Retina (tissue), 1 donor: Measurements from ENCODE around the gene NLGN3.

Experiments
- DNase-seq: peaks from one replicate; pipeline ENCODE4 v3.0.0-alpha.2; 2016

NLGN3 gene

DNA sequence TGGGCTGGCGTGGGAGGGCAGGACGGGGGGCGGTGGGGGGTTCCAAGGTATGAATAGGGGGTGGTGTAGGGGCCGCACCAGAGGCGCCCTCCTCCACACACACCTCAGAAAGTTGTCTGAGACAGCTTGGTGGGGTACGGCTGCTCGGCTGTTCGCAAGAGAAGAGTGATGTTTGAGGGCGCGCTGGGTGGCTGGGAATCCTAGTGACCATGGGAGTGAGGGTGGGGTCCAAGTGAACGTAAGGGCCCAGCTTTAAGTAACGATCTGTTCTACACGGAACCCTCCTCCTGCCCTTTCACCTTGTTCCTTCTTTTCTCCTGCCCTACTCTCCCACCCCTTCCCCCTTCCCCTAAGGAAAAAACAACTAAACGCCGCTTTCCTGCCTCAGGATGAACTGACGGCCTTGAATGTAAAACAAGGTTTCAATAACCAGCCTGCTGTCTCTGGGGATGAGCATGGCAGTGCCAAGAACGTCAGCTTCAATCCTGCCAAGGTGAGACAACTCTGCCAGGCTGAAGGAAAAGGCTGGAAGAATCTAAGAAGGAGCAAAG, 25.6 kb upstream of the NLGN3 start:
- no peak for DNase-seq

GRCh38 chrX:71128166-71128833, 16.3 kb upstream of the NLGN3 start:
- DNase-seq: no peak

DNA sequence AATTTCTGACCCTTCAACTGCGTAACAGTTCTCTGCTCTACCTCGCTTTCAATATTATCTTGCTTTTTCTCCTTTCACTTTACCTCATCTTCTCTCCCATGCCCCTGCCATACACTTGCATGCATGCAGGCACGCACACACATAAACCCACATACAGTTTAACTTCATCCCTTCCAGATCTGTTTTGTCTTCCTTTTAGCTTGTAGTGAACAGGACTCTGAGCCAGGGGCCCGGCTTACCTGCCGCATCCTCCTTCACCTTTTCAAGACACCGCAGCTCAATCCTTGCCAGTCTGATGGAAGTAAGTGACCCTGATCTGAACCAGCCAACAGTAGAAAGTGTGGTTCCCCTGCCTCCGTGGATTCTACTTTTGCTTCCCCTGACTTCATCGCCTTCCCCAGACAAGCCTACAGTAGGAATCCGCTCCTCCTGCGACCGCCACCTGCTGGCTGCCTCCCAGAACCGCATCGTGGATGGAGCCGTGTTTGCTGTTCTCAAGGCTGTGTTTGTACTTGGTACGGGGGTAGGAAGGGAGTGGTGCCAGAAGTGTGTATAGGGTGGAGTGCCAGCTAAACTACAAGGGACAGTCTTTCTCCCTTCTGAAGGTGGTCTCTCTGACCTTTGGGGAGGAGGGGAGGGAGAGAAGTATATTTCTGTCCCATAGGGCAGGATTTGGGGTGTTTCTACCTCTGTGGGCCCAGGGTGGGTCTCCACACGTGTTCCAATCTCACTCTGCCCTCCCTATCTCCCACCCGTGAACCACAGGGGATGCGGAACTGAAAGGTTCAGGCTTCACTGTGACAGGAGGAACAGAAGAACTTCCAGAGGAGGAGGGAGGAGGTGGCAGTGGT, 15.5 kb upstream of the NLGN3 start:
- DNase-seq: peak; percentile 60

GRCh38 chrX:71131510-71131909, 13.1 kb upstream of the NLGN3 start:
- DNase-seq: no peak

GRCh38 chrX:71140440-71140839, 4.2 kb upstream of the NLGN3 start:
- DNase-seq: no peak

DNA sequence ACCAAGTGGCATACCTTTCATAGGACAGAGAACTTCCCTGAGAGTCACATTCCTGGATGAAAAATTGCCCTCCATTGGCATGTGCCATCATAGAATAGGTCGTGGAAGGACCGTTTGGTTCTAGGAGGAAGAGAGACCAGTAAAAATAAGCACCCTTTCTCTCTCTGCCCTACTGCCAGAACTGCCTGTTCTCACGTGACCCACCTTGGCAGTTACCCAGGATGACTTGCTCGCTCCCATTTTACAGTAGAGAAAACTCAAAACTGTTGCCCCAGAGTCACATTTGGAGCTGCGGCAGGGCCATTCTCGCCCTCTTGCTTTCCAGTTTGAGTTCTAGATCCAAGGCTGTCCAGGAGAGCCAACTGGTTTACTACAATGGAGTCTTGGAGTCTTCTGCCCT, 1.1 kb upstream of the NLGN3 start:
- DNase-seq: no peak

DNA sequence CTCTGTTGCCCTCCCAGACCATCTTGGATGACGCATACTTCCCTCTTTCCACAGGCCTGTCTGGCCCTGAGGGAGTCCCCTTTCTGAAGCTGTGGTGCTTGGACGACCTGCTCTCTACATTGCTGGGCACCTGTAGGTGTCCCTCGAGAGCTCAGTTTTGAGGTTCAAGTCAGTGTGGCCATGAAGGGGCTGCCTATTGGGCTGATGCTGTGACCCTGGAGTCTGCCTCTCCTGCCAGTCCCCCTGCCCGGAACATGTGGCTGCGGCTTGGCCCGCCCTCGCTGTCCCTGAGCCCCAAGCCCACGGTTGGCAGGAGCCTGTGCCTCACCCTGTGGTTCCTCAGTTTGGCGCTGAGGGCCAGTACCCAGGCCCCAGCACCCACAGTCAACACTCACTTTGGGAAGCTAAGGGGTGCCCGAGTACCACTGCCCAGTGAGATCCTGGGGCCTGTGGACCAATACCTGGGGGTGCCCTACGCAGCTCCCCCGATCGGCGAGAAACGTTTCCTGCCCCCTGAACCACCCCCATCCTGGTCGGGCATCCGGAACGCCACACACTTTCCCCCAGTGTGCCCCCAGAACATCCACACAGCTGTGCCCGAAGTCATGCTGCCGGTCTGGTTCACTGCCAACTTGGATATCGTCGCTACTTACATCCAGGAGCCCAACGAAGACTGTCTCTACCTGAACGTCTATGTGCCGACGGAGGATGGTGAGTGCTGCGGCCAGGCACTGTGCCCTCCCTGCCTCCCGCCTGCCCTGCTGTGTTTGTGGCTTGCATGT, 3.0 kb downstream of the NLGN3 start:
- DNase-seq: no peak

GRCh38 chrX:71148278-71148663, 3.6 kb downstream of the NLGN3 start:
- no peak for DNase-seq

- DNase-seq: no peak
Measured at GRCh38 chrX:71151366-71151765, 6.7 kb downstream of the NLGN3 start.

GRCh38 chrX:71154196-71154595, 9.6 kb downstream of the NLGN3 start:
- DNase-seq: no peak

DNA sequence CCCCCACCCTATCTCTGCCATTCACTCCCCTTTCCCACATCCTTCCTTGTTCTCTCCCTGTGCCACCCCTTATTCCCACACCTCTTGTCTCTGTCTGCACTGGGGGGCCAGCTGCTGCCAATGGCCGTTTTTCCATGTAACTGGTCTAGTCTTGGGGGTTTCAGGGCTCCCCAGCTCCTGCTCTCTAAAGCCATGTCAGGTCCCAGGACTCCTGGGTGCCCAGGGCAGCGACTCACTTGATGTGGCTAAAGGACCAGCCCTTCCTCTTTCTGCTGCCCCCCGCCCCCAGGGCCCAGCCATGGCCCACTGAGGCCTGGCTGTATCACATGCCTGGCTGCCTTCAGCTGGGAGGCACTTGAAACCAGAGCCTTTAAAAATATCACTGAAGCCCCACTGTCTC, 10.0 kb downstream of the NLGN3 start:
- no peak for DNase-seq

DNA sequence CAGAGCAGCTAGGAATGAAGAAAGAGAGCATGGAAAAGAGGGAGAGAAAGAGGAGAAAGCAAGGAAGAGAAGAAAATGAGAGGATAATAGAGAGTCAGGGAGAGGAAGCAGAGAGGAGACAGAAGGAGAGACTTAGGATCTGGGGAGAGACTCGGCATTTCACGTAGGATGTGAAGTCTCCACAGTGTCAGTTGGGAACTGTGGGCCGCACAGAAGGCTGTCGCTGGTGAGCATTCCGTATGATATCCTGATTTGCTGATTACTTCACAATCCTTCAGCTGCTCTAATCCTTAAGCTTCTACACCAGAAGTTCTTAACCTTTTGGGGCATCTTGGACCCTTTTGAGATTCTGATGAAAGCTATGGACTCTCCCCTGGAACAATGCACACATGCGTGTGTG, 14.0 kb downstream of the NLGN3 start:
- DNase-seq: no peak

DNA sequence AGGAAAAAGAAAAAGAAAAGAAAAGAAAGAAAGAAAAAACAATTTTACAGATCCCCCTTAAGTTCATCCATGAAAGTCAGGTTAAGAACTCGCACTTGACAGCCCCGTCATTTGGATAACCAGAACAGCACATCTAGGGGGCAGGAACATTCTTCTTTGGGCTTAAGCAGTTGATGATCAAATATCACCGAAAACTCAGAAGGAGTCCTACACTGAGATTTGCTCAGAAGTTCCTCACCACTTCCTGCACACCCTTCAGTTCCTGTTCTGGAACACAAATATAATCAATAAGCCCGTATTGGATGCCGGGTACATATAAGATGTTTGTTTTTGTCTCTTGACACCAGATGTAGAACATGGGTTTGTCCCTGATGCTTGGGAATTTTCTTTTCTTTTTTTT, 14.7 kb downstream of the NLGN3 start:
- DNase-seq: no peak

DNA sequence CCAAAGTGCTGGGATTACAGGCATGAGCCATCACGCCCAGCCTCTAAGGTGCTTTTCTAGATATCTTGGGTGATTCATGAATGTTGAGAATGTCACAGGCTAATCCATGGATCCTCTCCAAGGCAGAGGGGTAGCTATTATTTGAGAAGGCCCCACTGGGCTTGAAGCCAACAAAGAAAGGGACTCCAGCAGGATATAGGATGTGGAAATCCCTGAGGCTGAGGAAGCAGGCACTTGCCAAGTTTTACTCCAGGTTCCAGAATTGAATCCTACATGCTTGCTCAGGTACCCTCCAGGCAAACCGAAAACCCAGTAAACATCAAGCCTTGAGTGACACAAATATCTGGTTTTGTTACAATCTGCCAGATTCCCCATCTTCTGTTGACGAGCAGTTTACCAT, 15.8 kb downstream of the NLGN3 start:
- DNase-seq: no peak

DNA sequence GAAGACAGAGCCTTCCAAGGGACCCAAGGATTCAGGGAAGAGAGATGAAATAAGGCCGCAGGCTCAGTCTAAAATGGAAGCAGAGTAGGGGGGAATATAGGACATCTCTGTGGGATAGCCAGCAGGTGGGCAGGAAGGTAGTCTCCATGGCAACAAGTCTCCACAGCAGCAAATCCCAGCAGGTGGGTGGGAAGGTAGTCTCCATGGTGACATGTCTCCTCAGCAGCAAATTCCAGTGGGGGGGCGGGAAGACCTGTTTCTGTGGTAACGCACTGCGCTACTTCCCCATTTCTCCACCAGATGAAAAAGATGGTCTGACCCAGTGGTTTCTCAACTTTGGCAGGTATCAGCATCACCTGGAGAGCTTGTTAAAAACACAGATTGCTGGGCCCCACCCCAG, 18.3 kb downstream of the NLGN3 start:
- no peak for DNase-seq

DNA sequence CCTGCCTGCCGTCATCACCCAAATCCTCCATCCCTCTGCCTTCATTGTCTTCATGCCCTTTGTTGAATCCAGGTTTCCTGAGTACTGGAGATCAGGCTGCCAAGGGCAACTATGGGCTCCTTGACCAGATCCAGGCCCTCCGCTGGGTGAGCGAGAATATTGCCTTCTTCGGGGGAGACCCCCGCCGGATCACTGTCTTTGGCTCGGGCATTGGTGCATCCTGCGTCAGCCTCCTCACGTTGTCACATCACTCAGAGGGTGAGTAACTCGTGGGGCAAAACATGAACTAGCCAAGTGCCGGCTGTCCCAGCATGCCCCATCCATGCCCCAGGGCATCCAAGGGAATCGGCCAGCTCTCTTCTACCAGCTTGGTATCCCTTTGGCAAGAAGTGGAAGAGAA, 19.4 kb downstream of the NLGN3 start:
- no peak for DNase-seq

GRCh38 chrX:71166461-71166860, 21.8 kb downstream of the NLGN3 start:
- no peak for DNase-seq

DNA sequence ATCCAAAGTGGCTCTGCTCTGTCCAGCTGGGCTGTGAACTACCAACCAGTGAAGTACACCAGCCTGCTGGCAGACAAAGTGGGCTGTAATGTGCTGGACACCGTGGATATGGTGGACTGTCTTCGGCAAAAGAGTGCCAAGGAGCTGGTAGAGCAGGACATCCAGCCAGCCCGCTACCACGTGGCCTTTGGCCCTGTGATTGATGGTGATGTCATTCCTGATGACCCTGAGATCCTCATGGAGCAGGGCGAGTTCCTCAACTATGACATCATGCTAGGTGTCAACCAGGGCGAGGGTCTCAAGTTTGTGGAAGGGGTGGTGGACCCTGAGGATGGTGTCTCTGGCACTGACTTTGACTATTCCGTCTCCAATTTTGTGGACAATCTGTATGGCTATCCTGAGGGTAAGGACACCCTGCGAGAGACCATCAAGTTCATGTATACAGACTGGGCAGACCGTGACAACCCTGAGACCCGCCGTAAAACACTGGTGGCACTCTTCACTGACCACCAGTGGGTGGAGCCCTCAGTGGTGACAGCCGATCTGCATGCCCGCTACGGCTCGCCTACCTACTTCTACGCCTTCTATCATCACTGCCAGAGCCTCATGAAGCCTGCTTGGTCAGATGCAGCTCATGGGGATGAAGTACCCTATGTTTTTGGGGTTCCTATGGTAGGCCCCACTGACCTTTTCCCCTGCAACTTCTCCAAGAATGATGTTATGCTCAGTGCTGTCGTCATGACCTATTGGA, 22.6 kb downstream of the NLGN3 start:
- DNase-seq: no peak

- no peak for DNase-seq
Measured at GRCh38 chrX:71168134-71168533, 23.5 kb downstream of the NLGN3 start.

GRCh38 chrX:71169586-71169985, 24.9 kb downstream of the NLGN3 start:
- no peak for DNase-seq

- DNase-seq: no peak
Measured at GRCh38 chrX:71170660-71171059, 26.0 kb downstream of the NLGN3 start.

DNA sequence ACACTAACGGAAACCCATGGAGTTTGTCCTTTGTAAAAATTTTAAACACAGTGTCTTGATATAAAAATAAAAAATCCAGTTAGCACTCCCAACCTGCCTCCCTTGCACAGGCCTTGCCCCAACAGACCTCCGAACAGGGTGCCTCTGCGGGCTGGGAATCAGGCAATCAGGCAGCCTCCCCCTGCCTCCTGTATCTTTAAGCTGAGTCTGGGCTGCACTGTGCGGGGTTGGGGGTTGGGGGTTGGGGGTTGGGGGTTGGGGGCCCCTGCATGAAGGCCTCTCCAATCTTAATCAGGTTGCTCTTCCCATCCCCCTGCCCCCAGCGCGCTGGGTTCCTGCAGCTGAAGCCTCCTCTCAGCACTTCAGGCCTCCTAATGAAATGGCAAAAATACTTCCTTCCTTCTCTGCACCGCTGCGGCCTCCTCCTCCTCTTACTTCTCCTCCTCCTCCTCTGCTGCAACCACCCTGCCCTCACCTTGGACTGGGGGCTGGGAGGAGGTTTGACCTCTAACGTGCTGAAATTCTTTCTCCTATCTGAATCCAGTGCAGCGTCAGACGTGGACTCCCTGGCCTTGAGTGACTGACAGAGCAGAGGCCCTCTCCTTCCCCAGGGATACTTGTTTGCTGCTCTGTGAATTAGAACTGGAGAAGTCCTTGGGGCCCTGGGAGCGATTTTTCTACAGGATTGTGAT, 26.6 kb downstream of the NLGN3 start:
- DNase-seq: peak; percentile 27
